GM19099 (cell line): ENCODE results near the gene FGR.
A peak's percentile ranks its signal among the peaks of the same experiment; 100 is the strongest.

Source experiments
- POLR2A ChIP-seq: IDR thresholded peaks from 3 replicates; pipeline ENCODE4 v1.6.1; 2011; ENCODE audit warnings: low read depth; ENCODE audit not compliant: insufficient read length; ENCODE audit errors: extremely low read depth

The FGR gene

DNA sequence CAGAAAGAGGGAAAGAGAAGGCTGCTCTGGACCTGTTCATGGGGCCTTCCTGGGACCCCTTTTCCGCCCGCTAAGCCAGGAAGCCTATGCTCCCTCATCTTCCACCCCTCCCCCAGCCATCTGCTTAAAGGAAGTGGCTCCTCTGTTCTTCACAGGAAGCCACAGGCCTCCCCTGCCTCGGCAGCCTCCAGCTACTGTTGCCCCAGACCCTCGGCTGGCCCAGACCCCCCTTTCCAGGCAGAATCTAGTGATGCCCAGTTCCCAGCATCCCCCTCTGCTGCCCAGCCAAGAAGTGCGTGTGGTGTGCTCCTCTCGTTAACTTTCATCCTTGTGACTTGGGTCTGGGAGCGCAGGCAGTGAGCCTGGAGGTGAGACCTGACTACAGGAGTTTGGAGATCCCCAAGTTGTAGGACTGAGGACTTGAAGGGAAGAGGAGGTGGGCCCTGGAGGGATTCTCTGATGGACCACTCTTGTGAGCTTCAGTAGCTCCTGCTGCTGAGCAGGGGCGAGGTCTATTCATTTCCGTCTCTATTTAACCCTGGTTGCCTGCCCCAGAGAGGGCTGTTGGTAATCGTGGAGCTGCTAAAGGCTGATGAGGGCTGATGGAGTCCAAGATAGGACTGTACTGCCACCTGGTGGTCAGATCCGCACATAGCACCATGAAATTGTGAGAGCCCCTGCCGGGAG, 27.9 kb upstream of the FGR start:
- TF ChIP-seq POLR2A, result peak; percentile 49

DNA sequence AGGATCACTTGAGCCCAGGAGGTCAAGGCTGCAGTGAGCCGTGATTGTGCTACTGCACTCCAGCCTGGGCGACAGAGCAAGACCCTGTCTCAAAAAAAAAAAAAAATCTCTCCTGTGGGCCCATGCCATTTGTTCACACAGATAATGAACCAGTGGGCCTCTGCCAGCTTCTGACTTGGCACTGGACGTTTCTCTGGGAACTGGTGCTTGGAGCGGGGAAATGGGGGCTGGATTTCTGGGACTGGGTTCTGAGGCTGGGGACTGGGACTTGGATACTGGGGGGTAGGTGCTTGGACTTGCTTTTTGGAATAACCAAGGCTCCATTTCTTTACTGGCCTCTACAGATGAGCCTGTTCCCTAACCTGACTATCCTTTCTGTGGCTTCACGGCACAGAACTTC, 27.3 kb upstream of the FGR start:
- no peak for TF ChIP-seq POLR2A

DNA sequence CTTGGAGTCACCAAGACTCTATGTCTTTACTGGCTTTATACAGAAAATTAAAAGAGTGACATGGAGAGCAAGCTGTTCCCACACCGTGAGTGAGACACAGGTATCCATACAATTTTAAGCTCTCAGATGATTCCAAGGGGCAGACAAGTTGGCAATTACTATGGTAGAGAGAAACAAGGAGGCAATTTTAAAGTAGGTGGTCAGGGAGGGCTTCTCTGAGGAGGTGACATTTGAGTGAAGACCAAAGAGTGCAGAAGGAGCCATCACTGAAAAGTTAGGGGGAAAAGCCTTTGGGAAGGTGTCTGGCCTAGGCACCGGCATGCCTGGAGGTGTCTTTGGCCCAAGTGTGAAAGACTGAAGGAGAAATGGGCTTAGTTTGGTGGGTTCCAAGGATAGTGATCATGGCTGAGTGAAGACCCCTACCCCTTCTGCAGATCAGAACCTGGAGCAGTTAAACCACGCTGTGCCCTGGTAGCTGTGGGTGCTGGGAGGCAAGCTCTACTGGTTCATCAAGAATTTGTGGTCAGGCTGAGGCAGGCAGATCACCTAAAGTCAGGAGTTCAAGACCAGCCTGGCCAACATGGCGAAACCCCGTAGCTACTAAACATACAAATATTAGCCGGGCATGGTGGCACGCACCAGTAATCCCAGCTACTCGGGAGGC, 26.6 kb upstream of the FGR start:
- TF ChIP-seq POLR2A, result no peak

DNA sequence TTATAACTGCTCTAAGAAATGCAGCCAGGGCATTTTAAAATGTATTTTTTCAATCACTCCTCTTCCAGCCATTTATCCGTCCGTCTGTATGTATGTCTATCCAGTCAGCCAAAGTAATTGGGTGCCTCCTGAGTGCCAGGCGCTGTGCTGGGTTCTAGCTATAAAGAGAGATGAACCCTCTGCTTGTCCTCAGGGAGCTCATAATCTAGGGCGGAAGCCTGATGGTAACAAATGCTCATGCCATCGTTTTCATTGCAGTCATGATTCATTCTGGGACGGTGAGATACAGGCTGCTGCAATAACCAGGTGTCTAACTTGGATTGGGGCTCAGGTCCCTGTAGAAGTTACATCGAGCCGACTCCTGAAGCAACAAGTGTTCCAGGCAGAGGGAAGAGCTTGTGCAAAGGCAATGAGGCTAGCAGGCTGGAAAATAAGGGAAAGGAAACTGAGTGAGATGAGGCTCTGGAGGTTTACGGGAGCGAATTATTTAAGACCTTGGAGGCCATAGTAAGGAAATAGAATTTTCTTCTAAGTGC, 25.4 kb upstream of the FGR start:
- no peak for TF ChIP-seq POLR2A

DNA sequence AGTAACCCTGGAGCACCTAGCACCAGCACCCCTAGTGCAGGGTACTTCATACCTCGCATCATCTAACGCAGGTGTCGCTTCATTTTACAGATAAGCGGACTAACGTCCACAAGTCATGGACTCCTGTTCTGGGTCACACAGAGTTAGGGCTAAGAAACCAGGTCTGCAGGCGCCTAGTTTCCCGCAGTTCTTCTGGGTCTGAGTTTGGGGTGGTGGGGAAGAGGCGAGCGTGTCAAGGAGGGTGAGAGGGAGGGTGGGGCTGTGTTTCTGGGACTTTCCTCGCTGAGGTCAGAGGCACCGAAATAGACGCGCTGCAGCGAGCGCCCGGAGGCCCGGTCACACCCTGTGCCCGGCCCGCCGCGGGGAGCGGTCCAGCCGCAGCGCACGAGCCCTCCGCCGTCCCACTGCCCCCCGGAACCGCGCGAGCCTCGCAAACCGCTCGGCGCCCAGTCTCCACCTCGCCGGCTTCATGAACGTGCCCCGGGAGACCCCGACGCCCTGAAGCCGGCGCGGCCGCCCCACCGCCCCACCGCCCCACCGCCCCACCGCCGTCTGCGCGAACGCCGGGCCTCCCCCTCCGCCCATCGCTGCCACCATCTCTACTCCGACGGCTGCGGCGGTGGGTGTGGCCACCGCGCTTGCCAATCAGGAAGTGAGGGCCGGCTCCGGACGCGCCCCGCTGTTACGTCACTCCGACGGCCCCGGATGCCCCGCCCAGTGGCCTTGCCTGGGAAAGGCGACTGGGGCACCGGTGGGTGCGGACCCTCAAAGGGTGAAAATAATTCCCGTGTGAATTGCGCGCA, 24.7 kb upstream of the FGR start:
- TF ChIP-seq POLR2A, result peak; percentile 73

DNA sequence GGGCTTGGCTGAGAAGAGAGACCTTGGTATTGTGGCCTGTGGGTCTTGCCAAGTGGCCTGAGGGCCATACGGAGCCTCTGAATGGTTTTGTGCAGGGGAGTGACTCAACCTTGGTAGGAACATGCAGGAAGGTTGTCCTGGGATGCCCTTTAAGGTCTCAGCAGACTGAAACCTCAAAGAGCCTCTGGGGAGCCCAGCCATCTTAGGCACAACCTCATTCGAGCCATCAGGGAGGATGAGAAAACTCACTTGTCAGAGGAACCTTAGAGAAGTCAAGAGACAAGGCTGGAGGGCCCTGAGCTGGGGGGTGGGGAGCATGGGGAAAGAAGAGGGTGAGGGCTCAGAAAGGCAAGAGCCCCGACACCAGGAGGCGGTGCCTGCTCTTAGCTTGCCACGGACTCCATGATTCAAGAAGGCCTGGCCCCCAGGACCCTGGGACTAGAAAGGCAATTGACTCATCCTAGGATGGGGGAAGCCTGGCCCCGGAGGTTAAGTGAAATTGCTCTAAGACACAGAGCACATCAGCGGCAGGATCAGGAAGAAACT, 24.0 kb upstream of the FGR start:
- no peak for TF ChIP-seq POLR2A

DNA sequence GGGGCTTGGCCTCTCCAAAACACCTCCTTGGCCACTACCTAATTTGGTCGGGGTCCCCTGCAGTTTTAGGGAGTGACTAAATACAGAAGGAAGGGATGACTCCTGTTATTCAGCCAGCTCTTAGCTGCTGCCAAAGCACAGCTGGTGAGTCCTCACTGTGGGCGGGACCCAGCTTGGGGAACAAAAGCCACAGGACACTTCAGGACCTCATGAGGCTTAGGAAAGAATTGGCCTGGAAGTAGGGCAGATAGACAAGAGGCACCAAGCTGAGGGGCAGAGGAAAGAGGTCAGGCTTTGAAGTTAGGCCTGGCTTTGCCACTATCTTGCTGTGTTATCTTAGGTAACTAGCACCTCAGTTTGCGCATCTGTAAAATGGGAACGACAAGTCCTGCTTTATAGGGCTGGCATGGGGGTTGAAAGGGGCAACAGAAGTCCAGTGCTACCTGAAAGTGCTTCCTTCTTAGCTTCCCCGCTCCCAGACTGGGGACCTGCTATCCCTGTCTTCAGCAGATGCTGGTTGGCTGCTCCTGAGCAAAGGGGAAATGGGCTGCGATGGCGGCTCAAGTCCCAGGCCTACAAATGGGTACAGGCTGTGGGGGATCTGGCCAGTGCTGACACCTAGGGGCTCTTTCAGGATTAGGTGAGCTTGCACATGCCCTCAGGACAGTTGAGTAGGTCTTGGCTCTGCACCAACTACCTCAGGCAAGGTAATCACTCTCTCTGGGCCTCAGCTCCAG, 21.3 kb upstream of the FGR start:
- no peak for TF ChIP-seq POLR2A

DNA sequence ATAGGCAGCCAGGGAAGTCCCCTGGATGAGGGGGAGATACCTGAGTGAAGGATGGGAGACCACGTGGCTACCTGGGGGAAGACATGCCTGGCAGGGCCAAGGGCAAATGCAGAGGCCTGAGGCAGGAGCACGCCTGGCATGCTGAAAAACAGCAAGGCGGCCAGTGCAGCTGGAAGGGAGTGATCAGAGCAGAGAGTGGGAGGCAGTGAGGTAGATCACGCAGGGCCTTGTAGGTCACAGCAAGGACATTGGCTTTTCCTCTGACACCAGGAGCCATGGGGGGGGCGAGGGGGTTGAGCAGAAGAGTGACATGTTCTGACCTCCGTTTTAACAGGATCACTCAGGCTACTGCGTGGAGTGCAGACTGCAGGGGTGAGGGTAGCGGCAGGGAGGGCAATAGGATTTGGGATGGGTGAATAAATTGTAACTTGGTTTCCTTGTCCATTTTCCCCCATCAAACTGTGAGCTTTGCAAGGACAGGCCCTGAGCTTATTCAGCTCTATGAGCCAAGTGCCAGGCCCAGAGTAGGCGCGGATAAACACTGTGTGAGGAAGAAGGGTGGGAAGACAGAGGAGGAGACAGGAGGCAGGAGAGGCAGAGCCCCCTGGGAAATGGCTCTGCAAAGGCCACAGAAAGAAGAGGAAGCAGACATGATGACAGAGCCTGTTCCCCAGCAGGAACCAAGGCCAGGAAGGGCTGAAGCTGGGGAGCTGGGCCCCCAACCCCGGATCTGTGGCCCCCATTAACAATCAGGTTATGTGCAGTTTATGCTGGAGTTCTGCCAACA, 20.4 kb upstream of the FGR start:
- no peak for TF ChIP-seq POLR2A

DNA sequence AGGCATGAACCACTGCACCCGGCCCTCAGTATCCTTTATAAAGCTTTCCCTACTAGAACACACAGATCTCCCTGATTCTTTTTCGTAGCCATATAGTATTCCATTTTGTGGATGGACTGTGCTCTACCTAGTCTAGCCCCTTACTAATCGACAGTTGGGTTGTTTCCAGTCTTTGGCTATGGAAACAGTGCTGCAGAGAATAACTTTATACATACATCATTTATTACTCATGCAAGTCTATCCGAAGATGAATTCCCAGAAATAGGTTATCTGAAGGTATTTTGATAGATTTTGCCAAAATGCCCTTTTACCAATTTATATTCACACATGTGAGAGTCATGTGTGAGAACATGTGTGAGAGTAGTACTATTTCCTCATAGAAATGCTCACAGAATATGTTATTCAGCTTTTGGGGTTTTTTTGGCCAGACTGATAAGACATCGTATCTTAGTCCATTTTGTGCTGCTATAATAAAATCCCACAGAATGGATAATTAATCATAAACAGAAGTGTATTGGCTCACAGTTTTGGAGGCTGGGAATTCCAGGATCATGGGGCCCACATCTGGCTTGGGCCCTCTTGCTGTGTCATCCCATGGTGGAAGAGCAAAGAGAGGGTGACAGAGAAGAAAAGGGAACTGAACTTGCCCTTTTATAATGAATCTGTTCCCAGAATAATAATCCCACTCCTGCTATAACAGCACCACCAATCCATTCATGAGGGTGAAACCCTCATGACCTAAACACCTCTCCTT, 17.3 kb upstream of the FGR start:
- no peak for TF ChIP-seq POLR2A

DNA sequence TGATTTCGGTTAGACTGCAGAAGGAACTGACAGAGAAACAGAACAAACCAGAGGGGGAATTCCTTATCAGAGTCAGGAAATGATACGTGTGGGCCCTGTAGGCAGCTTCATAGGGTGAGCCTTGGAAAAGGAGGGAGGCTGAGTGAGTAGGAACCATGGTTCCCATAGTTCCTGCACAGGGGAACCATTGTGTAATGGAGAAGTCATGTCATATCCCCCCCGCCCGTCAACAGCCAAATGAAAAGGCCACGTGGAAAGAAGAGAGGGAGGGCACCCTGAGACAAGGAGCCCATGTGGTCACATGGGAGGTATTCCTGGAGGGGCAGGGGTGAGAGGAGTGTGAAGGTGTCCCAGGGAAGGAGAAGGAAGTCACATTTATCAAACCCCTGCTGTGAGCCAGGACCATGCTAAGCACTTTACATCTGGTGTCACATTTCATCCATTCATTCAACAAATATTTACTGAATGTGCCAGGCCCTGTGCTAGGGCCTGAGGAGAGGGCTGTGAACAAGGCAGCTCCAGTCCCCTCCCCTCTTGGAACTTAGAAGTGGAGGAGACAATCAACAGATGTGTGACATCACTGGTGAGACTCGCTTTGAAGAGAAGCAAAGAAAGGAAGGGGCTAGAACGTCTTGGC, 15.7 kb upstream of the FGR start:
- no peak for TF ChIP-seq POLR2A

DNA sequence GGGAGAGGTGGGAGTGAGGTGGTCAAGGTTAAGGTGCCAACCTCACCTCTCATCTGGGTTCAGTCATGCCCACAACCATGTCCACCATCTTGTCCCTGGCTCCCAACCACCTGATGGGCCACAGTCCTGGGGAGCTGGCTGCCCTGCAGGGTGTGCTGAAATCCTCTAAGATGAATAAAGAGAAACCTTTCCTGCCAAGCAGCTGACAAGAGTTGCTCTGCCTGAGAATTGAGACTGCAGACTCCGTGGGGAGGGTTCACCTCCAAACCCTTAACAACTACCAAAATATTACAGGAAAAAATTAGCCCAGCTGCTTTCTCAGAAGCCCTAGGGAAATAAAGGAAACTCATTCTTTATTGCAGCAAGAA, 15.2 kb upstream of the FGR start:
- no peak for TF ChIP-seq POLR2A

DNA sequence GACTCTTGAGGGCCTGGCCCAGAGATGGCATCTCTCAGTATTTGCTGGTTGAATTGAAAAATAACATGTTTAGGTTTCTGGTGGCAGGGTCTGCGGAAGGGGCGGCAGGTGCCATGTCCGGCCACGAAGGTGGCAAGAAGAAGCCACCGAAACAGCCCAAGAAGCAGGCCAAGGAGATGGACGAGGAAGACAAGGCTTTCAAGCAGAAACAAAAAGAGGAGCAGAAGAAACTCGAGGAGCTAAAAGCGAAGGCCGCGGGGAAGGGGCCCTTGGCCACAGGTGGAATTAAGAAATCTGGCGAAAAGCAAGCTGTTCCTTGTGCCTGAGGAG, 14.3 kb upstream of the FGR start:
- TF ChIP-seq POLR2A, result no peak

DNA sequence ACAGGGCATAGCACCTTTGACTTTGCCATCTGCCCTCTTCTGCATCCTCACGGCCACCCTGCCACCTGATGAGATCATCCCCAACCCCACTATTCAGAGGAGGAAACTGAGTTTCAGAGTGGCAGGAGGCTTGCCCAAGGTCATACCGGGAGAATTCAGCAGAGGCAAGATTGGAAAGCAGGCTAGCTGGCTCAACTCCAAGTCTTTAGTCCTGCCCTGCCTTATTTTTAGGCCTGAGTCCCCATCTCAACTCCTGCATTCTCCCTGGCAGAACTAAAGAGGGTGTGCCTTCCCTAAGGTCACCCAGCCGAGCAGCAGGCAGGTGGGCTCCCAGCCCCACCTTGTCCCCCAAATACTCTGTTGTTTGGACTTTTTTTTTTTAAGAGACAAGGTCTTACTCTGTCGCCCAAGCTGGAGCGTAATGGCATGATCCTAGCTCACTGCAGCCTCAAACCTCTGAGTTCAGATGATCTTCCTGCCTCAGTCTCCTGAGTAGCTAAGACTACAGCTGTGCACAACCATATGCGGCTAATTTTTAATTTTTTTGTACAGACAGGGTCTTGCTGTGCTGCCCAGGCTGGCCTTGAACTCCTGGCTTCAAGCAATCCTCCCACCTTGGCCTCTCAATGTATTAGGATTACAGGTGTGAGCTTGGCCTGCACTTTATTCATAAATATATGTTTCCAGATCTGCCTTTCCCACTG, 13.8 kb upstream of the FGR start:
- no peak for TF ChIP-seq POLR2A

DNA sequence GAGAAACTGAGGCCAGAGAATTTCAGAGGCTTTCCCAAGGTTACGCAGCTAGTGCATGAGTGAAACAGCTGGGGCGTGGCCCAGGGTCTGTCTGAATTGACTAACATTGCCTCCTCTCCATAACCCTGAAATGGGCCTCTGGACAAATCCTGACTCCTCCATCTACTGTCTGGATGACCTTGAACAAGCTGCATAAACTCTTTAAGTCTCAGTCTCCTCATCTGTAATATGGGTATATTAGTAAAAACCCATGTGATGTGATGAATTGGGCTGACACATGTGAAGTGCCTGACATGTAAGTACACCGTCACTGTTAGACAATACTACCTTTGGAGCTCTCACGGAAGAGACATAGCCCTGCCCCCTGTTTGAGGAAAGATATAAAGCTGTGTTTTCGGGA, 12.3 kb upstream of the FGR start:
- TF ChIP-seq POLR2A, result no peak
